OCI-LY3 (cell line): ENCODE results near the gene PTPN23.

ENCODE experiments used
- EZH2phosphoT487 ChIP-seq: fragments of 200-600 bp; shearing (Covaris generic); IDR thresholded peaks from 2 replicates; pipeline ENCODE4 v1.6.1; 2018; ENCODE audit warnings: antibody characterized with exemption, mixed run types, low read depth
- TF ChIP-seq, protein P1 (sequence below): fragments of 200-600, 300-600 bp; sonication (generic); IDR thresholded peaks from 2 replicates; pipeline ENCODE4 v1.5.1; 2014; ENCODE audit warnings: antibody characterized with exemption, low read length, low read depth

DNA sequence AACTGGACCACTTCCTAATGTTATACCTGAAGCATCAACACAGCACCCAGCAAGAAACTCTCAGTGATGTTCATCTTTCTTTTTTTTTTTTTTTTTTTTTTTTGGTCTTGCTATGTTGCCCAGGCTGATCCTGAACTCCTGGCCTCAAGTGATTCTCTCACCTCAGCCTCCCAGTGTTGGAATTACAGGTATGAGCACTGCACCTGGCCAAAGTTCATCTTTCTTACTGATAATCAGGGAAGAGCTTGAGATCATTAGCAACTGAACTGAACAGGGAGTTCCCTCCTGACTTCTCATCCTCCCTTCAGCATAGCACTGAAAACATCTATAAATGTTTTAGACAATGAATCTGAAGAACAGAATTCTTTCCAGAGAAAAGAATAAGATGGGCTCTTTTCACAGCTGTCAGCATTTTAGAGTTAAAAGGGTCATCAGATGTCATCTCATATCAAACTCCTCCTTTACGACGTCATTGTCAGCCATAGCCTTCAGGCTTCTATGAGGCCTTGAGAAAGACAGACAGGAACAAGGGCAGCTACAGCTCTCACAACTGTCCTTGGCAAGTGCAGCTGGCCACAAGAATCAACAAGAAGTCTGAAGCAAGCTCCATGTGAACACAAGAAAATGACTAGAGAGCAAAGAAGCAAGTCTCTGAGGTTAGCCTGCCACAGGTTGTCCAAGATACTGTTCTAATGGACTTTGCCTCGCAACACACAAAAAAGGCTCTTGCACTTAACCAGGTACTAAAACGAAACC, 61.2 kb downstream of the PTPN23 start:
- TF ChIP-seq, protein P1, sequence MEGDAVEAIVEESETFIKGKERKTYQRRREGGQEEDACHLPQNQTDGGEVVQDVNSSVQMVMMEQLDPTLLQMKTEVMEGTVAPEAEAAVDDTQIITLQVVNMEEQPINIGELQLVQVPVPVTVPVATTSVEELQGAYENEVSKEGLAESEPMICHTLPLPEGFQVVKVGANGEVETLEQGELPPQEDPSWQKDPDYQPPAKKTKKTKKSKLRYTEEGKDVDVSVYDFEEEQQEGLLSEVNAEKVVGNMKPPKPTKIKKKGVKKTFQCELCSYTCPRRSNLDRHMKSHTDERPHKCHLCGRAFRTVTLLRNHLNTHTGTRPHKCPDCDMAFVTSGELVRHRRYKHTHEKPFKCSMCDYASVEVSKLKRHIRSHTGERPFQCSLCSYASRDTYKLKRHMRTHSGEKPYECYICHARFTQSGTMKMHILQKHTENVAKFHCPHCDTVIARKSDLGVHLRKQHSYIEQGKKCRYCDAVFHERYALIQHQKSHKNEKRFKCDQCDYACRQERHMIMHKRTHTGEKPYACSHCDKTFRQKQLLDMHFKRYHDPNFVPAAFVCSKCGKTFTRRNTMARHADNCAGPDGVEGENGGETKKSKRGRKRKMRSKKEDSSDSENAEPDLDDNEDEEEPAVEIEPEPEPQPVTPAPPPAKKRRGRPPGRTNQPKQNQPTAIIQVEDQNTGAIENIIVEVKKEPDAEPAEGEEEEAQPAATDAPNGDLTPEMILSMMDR: no peak
- TF ChIP-seq EZH2phosphoT487: no peak
